T-helper 1 cell treated with Interleukin-12 subunit alpha and Interleukin-12 subunit beta and Interleukin-4 antibody, amounts not matched to agents 30 μg/mL and 1 μg/mL, for 36 hours (primary cell): ENCODE measurements around the gene SIN3A.
"Not testable (repeated sequence)": the region's sequence is repeated elsewhere in the genome, so short reads cannot be mapped to it uniquely, and the experiment has no call there.

ENCODE experiments used
- H3K27ac Mint-ChIP-seq: one replicate; pipeline ENCODE4 v1.8.0; 2021; ENCODE audit warnings: mild to moderate bottlenecking, mixed read lengths
- H3K27me3 Mint-ChIP-seq: one replicate; pipeline ENCODE4 v1.8.0; 2021; ENCODE audit warnings: low read depth, mixed read lengths
- H3K36me3 Mint-ChIP-seq: one replicate; pipeline ENCODE4 v1.8.0; 2021; ENCODE audit warnings: low read depth, mixed read lengths
- H3K4me1 Mint-ChIP-seq: one replicate; pipeline ENCODE4 v1.8.0; 2021; ENCODE audit warnings: low read depth, mixed read lengths
- H3K4me3 Mint-ChIP-seq: one replicate; pipeline ENCODE4 v1.8.0; 2021; ENCODE audit warnings: mild to moderate bottlenecking, moderate library complexity, mixed read lengths
- H3K9me3 Mint-ChIP-seq: one replicate; pipeline ENCODE4 v1.8.0; 2021; ENCODE audit warnings: mixed read lengths

Gene SIN3A

GRCh38 chr15:75349351-75349669 lies 102.2 kb downstream of the SIN3A start:
- H3K9me3 Mint-ChIP-seq = peaks cover 16% of the 10 kb centered on the region
- peaks cover 23% of the 10 kb centered on the region for H3K27me3 Mint-ChIP-seq
- peak overlapping the region; percentile 98 for H3K27ac Mint-ChIP-seq
- peak overlapping the region; percentile 49 for H3K4me3 Mint-ChIP-seq
- peaks cover 29% of the 10 kb centered on the region for H3K36me3 Mint-ChIP-seq
- H3K4me1 Mint-ChIP-seq = peaks cover 23% of the 10 kb centered on the region

GRCh38 chr15:75348562-75349350 lies 102.7 kb downstream of the SIN3A start:
- Mint-ChIP-seq H3K27ac (no peak overlapping the region), H3K9me3 (peaks cover 16% of the 10 kb centered on the region), H3K27me3 (peaks cover 23% of the 10 kb centered on the region), H3K4me1 (peaks cover 23% of the 10 kb centered on the region), H3K4me3 (peak overlapping the region; percentile 31), H3K36me3 (peaks cover 29% of the 10 kb centered on the region)

- Mint-ChIP-seq H3K27ac (no peak overlapping the region), H3K27me3 (peaks cover 23% of the 10 kb centered on the region), H3K4me1 (peaks cover 23% of the 10 kb centered on the region), H3K4me3 (peak overlapping the region; percentile 31), H3K36me3 (peaks cover 26% of the 10 kb centered on the region), H3K9me3 (peaks cover 16% of the 10 kb centered on the region)
These were observed 103.4 kb downstream of the SIN3A start for GRCh38 chr15:75348034-75348561.

- Mint-ChIP-seq H3K4me3 (peak overlapping the region; percentile 84), H3K36me3 (peaks cover 26% of the 10 kb centered on the region), H3K27me3 (peaks cover 23% of the 10 kb centered on the region)
These were observed 104.1 kb downstream of the SIN3A start for GRCh38 chr15:75347222-75348033.

GRCh38 chr15:75346796-75347221 lies 104.7 kb downstream of the SIN3A start, which contains the start of gene NEIL1:
Gene NEIL1, plus strand, starts transcription at chr15:75347039. Its CDS starts 1,867 bp downstream, at chr15:75348906.
- peak within 1 kb of the TSS; percentile 65 for H3K27ac Mint-ChIP-seq
- H3K9me3 Mint-ChIP-seq = peaks cover 16% of the 10 kb centered on the region
- H3K4me1 Mint-ChIP-seq = peaks cover 23% of the 10 kb centered on the region
- peak within 1 kb of the TSS; percentile 84 for H3K4me3 Mint-ChIP-seq
- peaks cover 23% of the 10 kb centered on the region for H3K27me3 Mint-ChIP-seq
- H3K36me3 Mint-ChIP-seq = peaks cover 21% of the 10 kb centered on the region

More at GRCh38 chr15:75347222-75348033, 104.1 kb downstream of the SIN3A start:
- Mint-ChIP-seq H3K27ac (peak overlapping the region; percentile 65), H3K9me3 (peaks cover 16% of the 10 kb centered on the region), H3K4me1 (peaks cover 23% of the 10 kb centered on the region)

- H3K4me1 Mint-ChIP-seq = peaks cover 12% of the 10 kb centered on the region
- H3K27me3 Mint-ChIP-seq = peaks cover 16% of the 10 kb centered on the region
- H3K9me3 Mint-ChIP-seq, H3K4me3 Mint-ChIP-seq, H3K36me3 Mint-ChIP-seq, H3K27ac Mint-ChIP-seq: not testable (repeated sequence)
These were observed 107.5 kb downstream of the SIN3A start for GRCh38 chr15:75343953-75344352.

- Mint-ChIP-seq H3K9me3 (no peaks in the 10 kb centered on the region), H3K4me3 (no peak overlapping the region), H3K36me3 (peaks cover 7% of the 10 kb centered on the region), H3K4me1 (peaks cover 7% of the 10 kb centered on the region), H3K27me3 (peaks cover 13% of the 10 kb centered on the region), H3K27ac (no peak overlapping the region)
These were observed 109.3 kb downstream of the SIN3A start for GRCh38 chr15:75342221-75342620.

GRCh38 chr15:75339531-75340240 lies 111.8 kb downstream of the SIN3A start:
- Mint-ChIP-seq H3K4me1 (peaks cover 18% of the 10 kb centered on the region), H3K27ac (no peak overlapping the region), H3K27me3 (no peaks in the 10 kb centered on the region), H3K9me3 (no peaks in the 10 kb centered on the region), H3K36me3 (peaks cover 3% of the 10 kb centered on the region), H3K4me3 (no peak overlapping the region)

- H3K27me3 Mint-ChIP-seq = no peaks in the 10 kb centered on the region
- no peak overlapping the region for H3K4me3 Mint-ChIP-seq
- H3K27ac Mint-ChIP-seq = no peak overlapping the region
- peaks cover 3% of the 10 kb centered on the region for H3K36me3 Mint-ChIP-seq
- H3K4me1 Mint-ChIP-seq = peaks cover 18% of the 10 kb centered on the region
- no peaks in the 10 kb centered on the region for H3K9me3 Mint-ChIP-seq
These were observed 112.7 kb downstream of the SIN3A start for GRCh38 chr15:75338661-75339240.

- H3K27me3 Mint-ChIP-seq = peaks cover 4% of the 10 kb centered on the region
- peak within 1 kb of the TSS; percentile 95 for H3K27ac Mint-ChIP-seq
- H3K4me3 Mint-ChIP-seq = peak within 1 kb of the TSS; percentile 97
These were observed 115.7 kb downstream of the SIN3A start, which contains the start of gene COMMD4 for GRCh38 chr15:75335705-75336355. Gene COMMD4, plus strand, starts transcription at chr15:75336063. Its CDS starts 27 bp downstream, at chr15:75336090.

GRCh38 chr15:75335313-75335704 lies 116.2 kb downstream of the SIN3A start:
- H3K4me1 Mint-ChIP-seq = peaks cover 18% of the 10 kb centered on the region
- no peaks in the 10 kb centered on the region for H3K9me3 Mint-ChIP-seq
- H3K27me3 Mint-ChIP-seq = peaks cover 4% of the 10 kb centered on the region
- peak overlapping the region; percentile 95 for H3K27ac Mint-ChIP-seq
- H3K36me3 Mint-ChIP-seq = no peaks in the 10 kb centered on the region
- peak overlapping the region; percentile 97 for H3K4me3 Mint-ChIP-seq

More at GRCh38 chr15:75335705-75336355, 115.7 kb downstream of the SIN3A start, which contains the start of gene COMMD4:
- no peaks in the 10 kb centered on the region for H3K9me3 Mint-ChIP-seq
- H3K4me1 Mint-ChIP-seq = peaks cover 18% of the 10 kb centered on the region
- no peaks in the 10 kb centered on the region for H3K36me3 Mint-ChIP-seq

- not testable (repeated sequence) for H3K36me3 Mint-ChIP-seq, H3K4me3 Mint-ChIP-seq, H3K27ac Mint-ChIP-seq, H3K27me3 Mint-ChIP-seq, H3K9me3 Mint-ChIP-seq
- H3K4me1 Mint-ChIP-seq = peaks cover 16% of the 10 kb centered on the region
These were observed 117.7 kb downstream of the SIN3A start for GRCh38 chr15:75333654-75334419.

GRCh38 chr15:75332093-75332492 lies 119.4 kb downstream of the SIN3A start:
- not testable (repeated sequence) for H3K27me3 Mint-ChIP-seq, H3K36me3 Mint-ChIP-seq, H3K27ac Mint-ChIP-seq, H3K9me3 Mint-ChIP-seq, H3K4me3 Mint-ChIP-seq
- peaks cover 16% of the 10 kb centered on the region for H3K4me1 Mint-ChIP-seq
